Left kidney (tissue), 2 donors: ENCODE results near the gene RPS26. TPM values are rescaled to one million over a fixed set of nuclear protein-coding genes. Genes with fewer than 3 reads are reported as not detected.
"Not testable (repeated sequence)": the region's sequence is repeated elsewhere in the genome, so short reads cannot be mapped to it uniquely, and the experiment has no call there.

Experiments
- DNase-seq: peaks from one replicate; pipeline ENCODE4 v3.0.0-alpha.2; 2013
- polyA plus RNA-seq: library from polyadenylated mRNA; unstranded; fragments of 120-200 nt; gene quantifications from one replicate; pipeline ENCODE4 v1.2.1, GENCODE V29; 2013; ENCODE audit not compliant: insufficient read length

RPS26 gene
- polyA plus RNA-seq, 1 donor, result 113 TPM

- not testable (repeated sequence) for DNase-seq
Measured at GRCh38 chr12:56077966-56078365, 36.2 kb downstream of the RPS26 start.

- no peak for DNase-seq
Measured at GRCh38 chr12:56078427-56078826, 36.7 kb downstream of the RPS26 start.

GRCh38 chr12:56078931-56079722 lies 37.4 kb downstream of the RPS26 start:
- peak; percentile 79 for DNase-seq

- peak; percentile 81 for DNase-seq
Measured at GRCh38 chr12:56079723-56080555, 38.2 kb downstream of the RPS26 start, which contains the start of gene ERBB3. Gene ERBB3 (plus strand): TSS chr12:56080165. CDS start chr12:56080301, 136 bp downstream.

- DNase-seq, result no peak
Measured at GRCh38 chr12:56080556-56081138, 38.9 kb downstream of the RPS26 start.

- DNase-seq, result no peak
Measured at GRCh38 chr12:56081393-56082347, 40.0 kb downstream of the RPS26 start.

DNA sequence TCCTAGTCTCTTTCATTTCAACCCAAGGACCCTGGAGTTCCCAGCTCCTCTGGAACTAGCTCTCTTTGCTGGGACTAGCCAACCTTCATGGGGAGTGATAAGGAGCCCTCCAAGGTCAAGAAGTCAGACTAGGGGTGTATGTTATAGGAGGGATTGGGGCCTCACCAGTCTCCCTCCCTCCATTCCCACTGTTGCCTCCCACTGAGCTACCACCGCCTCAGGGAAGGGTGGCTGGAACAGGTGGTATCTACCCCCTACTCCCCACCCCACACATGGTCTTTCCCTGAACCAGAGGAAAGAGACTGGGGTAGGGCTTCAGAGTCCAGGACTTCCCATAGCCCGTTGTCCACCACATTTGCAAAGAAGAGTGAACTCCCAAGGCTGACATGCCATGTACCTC lies 40.7 kb downstream of the RPS26 start:
- no peak for DNase-seq

DNA sequence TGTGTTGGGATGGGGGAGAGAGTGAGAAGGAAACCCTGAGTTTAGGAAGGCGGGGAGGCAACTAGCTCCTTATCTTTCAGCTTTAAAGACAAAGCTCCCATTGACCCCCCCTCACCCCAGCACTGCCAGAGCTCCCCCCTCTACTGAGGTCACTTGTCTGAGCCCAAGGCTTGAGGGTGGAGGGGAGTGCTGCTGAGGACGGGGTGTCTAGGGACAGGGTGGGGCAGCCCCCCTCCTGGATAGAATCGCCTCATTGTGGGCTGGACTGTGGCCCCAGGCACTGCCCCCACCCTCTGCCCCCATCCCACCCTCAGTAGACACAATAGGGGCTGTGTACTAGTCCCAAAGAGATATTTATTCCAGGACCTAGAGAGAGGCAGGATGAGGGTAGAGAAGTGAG lies 41.2 kb downstream of the RPS26 start:
- no peak for DNase-seq

GRCh38 chr12:56084958-56085543 lies 43.3 kb downstream of the RPS26 start:
- DNase-seq, result no peak

DNA sequence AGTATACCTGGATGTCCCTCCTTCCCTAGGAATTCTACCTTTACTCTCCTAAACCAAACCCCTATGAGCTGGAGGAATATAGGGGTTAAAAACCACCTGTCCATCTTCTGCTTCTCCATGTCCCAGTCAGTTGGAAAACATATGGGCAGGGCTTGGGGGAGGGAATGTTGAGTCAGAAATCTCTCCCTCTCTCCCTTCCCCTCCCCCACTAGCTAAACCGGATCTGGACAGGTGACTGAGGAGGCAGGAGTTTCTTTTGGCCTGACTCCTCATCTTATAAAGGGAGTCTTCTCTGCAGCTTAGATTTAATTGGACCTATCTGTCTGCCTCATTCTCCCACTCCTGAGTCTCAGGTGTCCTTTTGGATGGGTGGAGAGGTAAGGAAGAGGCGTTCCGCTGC lies 44.4 kb downstream of the RPS26 start:
- DNase-seq, result no peak

- DNase-seq, result no peak
Measured at GRCh38 chr12:56086608-56087007, 44.9 kb downstream of the RPS26 start.

- DNase-seq, result no peak
Measured at GRCh38 chr12:56087220-56087619, 45.5 kb downstream of the RPS26 start.

Other genes starting within 250 kb of the RPS26 start
- 123 TPM for gene SARNP, start 224.2 kb upstream of the RPS26 start, polyA plus RNA-seq
- gene ORMDL2, start 223.9 kb upstream of the RPS26 start, polyA plus RNA-seq, result 34.6 TPM
- 44.0 TPM for gene DNAJC14, start 212.3 kb upstream of the RPS26 start, polyA plus RNA-seq
- 1.5 TPM for gene MMP19, start 199.0 kb upstream of the RPS26 start, polyA plus RNA-seq
- gene PYM1, start 114.0 kb upstream of the RPS26 start, polyA plus RNA-seq, result 31.0 TPM
- gene DGKA, start 110.8 kb upstream of the RPS26 start, polyA plus RNA-seq, result 26.2 TPM
- gene PMEL, start 75.9 kb upstream of the RPS26 start, polyA plus RNA-seq, result 3.9 TPM
- 69.2 TPM for gene CDK2, start 75.1 kb upstream of the RPS26 start, polyA plus RNA-seq
- 163 TPM for gene RAB5B, start 67.8 kb upstream of the RPS26 start, polyA plus RNA-seq
- gene SUOX, start 44.6 kb upstream of the RPS26 start, polyA plus RNA-seq, result 55.5 TPM
- gene IKZF4, start 20.9 kb upstream of the RPS26 start, polyA plus RNA-seq, result 25.6 TPM
- 111 TPM for gene ERBB3, start 38.2 kb downstream of the RPS26 start, polyA plus RNA-seq
- gene PA2G4, start 62.6 kb downstream of the RPS26 start, polyA plus RNA-seq, result 164 TPM
- 4,270 TPM for gene RPL41, start 74.7 kb downstream of the RPS26 start, polyA plus RNA-seq
- gene ZC3H10, start 76.3 kb downstream of the RPS26 start, polyA plus RNA-seq, result 5.8 TPM
- 81.2 TPM for gene ESYT1, start 86.3 kb downstream of the RPS26 start, polyA plus RNA-seq
- gene MYL6B, start 110.7 kb downstream of the RPS26 start, polyA plus RNA-seq, result 155 TPM
- 1,671 TPM for gene MYL6, start 116.4 kb downstream of the RPS26 start, polyA plus RNA-seq
- gene SMARCC2, start 147.6 kb downstream of the RPS26 start, polyA plus RNA-seq, result 160 TPM
- gene RNF41, start 180.0 kb downstream of the RPS26 start, polyA plus RNA-seq, result 45.4 TPM
- gene NABP2, start 182.4 kb downstream of the RPS26 start, polyA plus RNA-seq, result 31.5 TPM
- gene SLC39A5, start 188.1 kb downstream of the RPS26 start, polyA plus RNA-seq, result 51.0 TPM
- gene ANKRD52, start 216.5 kb downstream of the RPS26 start, polyA plus RNA-seq, result 35.9 TPM
- 23.7 TPM for gene COQ10A, start 225.0 kb downstream of the RPS26 start, polyA plus RNA-seq